ENCODE results near the gene CYP21A2.
A peak's percentile ranks its signal among the peaks of the same experiment; 100 is the strongest.
"Not testable (repeated sequence)": the region's sequence is repeated elsewhere in the genome, so short reads cannot be mapped to it uniquely, and the experiment has no call there.

Gene CYP21A2

GRCh38 chr6:32035283-32036013, 2.8 kb upstream of the CYP21A2 start:
- not testable (repeated sequence) for DNase-seq

GRCh38 chr6:32037136-32037535, 1.1 kb upstream of the CYP21A2 start:
- DNase-seq, result not testable (repeated sequence)

DNA sequence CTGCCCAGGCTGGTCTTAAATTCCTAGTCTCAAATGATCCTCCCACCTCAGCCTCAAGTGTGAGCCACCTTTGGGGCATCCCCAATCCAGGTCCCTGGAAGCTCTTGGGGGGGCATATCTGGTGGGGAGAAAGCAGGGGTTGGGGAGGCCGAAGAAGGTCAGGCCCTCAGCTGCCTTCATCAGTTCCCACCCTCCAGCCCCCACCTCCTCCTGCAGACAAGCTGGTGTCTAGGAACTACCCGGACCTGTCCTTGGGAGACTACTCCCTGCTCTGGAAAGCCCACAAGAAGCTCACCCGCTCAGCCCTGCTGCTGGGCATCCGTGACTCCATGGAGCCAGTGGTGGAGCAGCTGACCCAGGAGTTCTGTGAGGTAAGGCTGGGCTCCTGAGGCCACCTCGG, 663 bp downstream of the CYP21A2 start:
- DNase-seq, result not testable (repeated sequence)

DNA sequence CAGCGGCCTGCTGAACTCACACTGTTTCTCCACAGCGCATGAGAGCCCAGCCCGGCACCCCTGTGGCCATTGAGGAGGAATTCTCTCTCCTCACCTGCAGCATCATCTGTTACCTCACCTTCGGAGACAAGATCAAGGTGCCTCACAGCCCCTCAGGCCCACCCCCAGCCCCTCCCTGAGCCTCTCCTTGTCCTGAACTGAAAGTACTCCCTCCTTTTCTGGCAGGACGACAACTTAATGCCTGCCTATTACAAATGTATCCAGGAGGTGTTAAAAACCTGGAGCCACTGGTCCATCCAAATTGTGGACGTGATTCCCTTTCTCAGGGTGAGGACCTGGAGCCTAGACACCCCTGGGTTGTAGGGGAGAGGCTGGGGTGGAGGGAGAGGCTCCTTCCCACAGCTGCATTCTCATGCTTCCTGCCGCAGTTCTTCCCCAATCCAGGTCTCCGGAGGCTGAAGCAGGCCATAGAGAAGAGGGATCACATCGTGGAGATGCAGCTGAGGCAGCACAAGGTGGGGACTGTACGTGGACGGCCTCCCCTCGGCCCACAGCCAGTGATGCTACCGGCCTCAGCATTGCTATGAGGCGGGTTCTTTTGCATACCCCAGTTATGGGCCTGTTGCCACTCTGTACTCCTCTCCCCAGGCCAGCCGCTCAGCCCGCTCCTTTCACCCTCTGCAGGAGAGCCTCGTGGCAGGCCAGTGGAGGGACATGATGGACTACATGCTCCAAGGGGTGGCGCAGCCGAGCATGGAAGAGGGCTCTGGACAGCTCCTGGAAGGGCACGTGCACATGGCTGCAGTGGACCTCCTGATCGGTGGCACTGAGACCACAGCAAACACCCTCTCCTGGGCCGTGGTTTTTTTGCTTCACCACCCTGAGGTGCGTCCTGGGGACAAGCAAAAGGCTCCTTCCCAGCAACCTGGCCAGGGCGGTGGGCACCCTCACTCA, 1.4 kb downstream of the CYP21A2 start:
- DNase-seq, result not testable (repeated sequence)

DNA sequence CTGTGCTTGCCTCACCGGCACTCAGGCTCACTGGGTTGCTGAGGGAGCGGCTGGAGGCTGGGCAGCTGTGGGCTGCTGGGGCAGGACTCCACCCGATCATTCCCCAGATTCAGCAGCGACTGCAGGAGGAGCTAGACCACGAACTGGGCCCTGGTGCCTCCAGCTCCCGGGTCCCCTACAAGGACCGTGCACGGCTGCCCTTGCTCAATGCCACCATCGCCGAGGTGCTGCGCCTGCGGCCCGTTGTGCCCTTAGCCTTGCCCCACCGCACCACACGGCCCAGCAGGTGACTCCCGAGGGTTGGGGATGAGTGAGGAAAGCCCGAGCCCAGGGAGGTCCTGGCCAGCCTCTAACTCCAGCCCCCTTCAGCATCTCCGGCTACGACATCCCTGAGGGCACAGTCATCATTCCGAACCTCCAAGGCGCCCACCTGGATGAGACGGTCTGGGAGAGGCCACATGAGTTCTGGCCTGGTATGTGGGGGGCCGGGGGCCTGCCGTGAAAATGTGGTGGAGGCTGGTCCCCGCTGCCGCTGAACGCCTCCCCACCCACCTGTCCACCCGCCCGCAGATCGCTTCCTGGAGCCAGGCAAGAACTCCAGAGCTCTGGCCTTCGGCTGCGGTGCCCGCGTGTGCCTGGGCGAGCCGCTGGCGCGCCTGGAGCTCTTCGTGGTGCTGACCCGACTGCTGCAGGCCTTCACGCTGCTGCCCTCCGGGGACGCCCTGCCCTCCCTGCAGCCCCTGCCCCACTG, 2.3 kb downstream of the CYP21A2 start:
- DNase-seq, result not testable (repeated sequence)

DNA sequence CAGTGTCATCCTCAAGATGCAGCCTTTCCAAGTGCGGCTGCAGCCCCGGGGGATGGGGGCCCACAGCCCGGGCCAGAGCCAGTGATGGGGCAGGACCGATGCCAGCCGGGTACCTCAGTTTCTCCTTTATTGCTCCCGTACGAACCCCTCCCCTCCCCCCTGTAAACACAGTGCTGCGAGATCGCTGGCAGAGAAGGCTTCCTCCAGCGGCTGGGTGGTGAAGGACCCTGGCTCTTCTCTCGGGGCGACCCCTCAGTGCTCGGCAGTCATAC, 2.8 kb downstream of the CYP21A2 start:
- DNase-seq, result not testable (repeated sequence)

- not testable (repeated sequence) for DNase-seq
Measured at GRCh38 chr6:32041385-32041784, 3.2 kb downstream of the CYP21A2 start.

GRCh38 chr6:32042276-32042675, 4.1 kb downstream of the CYP21A2 start:
- DNase-seq, result not testable (repeated sequence)

DNA sequence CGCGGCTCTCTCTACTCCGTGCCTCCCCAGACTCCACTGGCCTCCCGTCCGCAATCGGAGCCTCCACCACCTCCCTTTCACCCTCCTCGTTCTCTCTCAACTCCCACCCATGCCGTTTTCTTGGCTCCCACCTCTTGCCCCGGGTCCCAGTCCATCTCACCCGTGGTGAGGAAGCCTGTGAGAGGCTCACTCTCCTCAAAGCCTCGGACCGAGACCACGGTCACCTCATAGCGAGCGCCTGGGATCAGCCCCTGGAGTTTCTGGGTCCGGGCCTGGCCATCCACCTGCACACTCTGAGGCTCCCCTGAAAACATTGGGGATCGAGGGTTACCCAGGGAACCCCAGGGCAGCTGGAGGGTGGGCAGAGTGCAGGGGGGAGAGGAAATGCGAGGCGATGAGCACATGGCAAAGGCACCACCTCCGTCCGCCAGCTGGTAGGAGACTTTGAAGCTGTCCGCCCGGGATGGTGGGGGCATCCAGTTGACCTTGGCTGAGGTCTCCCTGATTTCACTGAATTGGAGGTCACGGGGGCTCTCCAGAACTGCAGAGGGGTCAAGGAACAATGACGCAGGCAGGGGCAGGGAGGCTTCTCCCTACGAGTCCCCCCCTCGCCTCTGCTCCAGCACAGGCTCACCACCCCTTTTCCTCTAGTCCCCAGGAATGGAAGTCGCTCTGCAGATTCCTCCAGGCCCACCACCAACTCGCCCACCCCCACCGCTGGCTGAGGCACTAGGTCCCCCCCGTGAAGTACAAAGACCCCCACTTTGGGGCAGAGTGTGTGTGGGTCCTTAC, 5.6 kb downstream of the CYP21A2 start:
- DNase-seq, result not testable (repeated sequence)

GRCh38 chr6:32044916-32045315, 6.7 kb downstream of the CYP21A2 start:
- DNase-seq, result not testable (repeated sequence)

GRCh38 chr6:32045811-32046449, 7.7 kb downstream of the CYP21A2 start:
- DNase-seq, result no peak

DNA sequence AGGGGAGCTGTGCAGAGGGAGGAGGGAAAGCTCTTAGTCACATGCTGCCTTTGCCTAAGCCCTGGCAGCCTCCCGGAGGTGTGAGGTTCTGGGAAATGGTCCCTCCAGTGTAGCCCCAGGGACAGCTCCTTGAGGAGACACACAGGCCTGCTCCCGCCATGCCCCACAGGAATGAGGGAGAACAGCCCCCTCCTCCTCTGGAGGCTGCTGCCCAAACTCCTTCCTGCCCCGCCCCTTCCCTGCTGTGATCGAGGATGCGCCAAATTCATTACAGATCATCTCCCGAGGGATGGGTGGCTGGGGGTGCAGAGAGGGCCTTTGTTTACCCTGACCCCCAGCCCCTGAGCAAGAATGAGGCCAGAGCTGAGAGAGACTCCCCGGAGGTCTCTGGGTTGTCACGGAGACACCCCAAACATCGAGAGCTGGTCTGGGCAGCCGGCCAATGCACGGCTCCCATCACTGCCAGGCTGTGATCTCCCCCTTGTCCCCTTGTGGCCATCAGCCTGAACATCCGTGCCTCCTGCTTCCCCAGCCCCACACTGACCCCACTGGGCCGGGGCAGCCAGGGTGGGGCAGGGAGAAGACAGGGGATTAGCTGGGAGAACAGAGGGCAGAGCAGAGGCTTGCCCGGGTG, 8.4 kb downstream of the CYP21A2 start:
- no peak for DNase-seq

GRCh38 chr6:32047084-32047478, 8.9 kb downstream of the CYP21A2 start:
- no peak for DNase-seq

DNA sequence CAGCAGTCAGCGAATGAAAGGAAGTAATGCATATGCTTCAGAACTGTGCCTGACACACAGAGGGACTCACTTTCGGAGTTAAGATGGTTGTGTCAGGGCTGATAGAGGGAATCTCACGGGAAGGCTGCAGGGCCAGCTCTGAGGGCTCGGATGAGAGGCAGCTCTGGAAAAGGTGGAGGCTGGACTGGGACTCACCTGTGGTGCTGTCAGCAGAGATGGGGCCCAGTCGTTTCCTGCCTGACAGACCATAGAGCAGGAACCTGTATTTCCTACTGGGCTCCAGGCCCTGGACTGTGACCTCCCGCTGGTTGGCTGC, 9.3 kb downstream of the CYP21A2 start:
- no peak for DNase-seq

GRCh38 chr6:32047855-32048766, 9.9 kb downstream of the CYP21A2 start:
- DNase-seq, result peak; percentile 55

DNA sequence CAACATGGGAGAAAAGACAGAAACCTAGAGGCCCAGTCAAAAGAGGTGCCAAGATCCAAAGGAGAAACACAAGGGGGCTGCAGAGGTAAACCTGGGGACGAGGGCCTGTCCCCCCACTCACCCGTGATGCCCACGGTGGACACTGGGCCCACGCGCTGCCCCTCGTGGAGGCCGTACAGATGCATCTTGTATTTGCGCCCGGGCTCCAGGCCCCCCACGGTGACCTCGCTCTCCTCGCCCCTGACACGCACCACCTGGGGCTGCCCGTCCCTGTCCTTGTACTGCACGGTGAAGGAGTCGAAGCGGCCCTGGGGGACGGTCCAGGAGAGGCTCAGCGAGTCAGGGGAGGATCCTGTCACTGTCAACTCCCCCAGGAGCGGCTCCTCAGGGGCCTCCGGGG, 10.9 kb downstream of the CYP21A2 start:
- DNase-seq, result not testable (repeated sequence)

DNA sequence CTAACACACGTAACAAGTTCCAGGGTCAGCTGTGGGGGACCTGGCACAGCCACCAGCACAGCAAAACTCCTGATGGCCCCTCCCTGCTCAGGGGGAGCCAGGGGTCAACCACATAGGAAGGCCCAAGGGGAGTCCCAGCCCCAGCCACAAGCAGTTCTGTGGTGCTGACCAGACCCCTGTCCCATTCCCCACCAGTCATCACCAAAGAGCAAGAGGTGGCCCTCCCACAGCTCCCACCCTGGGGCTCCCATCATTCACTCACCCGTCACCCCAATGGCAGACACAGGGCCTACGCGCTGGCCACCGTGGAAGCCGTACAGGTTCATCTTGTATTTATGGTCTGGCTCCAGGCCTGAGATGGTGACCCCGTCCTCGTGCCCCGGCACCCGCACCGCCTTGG, 11.5 kb downstream of the CYP21A2 start:
- not testable (repeated sequence) for DNase-seq

GRCh38 chr6:32050562-32050961, 12.3 kb downstream of the CYP21A2 start:
- DNase-seq, result no peak

GRCh38 chr6:32052626-32053025, 14.4 kb downstream of the CYP21A2 start:
- DNase-seq, result not testable (repeated sequence)

- not testable (repeated sequence) for DNase-seq
Measured at GRCh38 chr6:32053314-32053713, 15.1 kb downstream of the CYP21A2 start.

Data from stimulated activated naive CD4-positive, alpha-beta T cell treated with Interleukin-2 at 50 U/mL for 16 hours (primary cell).